Measurements from ENCODE around the gene ZNF337.
"Not testable (repeated sequence)": the region's sequence is repeated elsewhere in the genome, so short reads cannot be mapped to it uniquely, and the experiment has no call there.

Gene ZNF337

GRCh38 chr20:25696371-25697131 lies at the start of gene ZNF337:
Gene ZNF337 (minus strand): TSS chr20:25696853. CDS start chr20:25686417, 10,436 bp downstream.
- peak; percentile 93 to 96 for DNase-seq

- DNase-seq: no peak
Measured at GRCh38 chr20:25745738-25746137, 49.1 kb upstream of the ZNF337 start.

GRCh38 chr20:25745100-25745499 lies 48.4 kb upstream of the ZNF337 start:
- DNase-seq: no peak

- no peak for DNase-seq
Measured at GRCh38 chr20:25744261-25744660, 47.6 kb upstream of the ZNF337 start.

GRCh38 chr20:25741088-25741487 lies 44.4 kb upstream of the ZNF337 start:
- DNase-seq: no peak

GRCh38 chr20:25739615-25740320 lies 43.1 kb upstream of the ZNF337 start:
- no peak for DNase-seq

GRCh38 chr20:25738198-25738597 lies 41.5 kb upstream of the ZNF337 start:
- no peak for DNase-seq

- no peak for DNase-seq
Measured at GRCh38 chr20:25733903-25734302, 37.2 kb upstream of the ZNF337 start.

GRCh38 chr20:25730862-25731261 lies 34.2 kb upstream of the ZNF337 start:
- DNase-seq: no peak

- no peak for DNase-seq
Measured at GRCh38 chr20:25726357-25726756, 29.7 kb upstream of the ZNF337 start.

GRCh38 chr20:25725639-25726038 lies 29.0 kb upstream of the ZNF337 start:
- no peak for DNase-seq

- DNase-seq: no peak
Measured at GRCh38 chr20:25723975-25724374, 27.3 kb upstream of the ZNF337 start.

GRCh38 chr20:25720285-25720684 lies 23.6 kb upstream of the ZNF337 start:
- no peak for DNase-seq

- DNase-seq: not testable (repeated sequence)
Measured at GRCh38 chr20:25718896-25719809, 22.5 kb upstream of the ZNF337 start.

- no peak for DNase-seq
Measured at GRCh38 chr20:25707695-25708094, 11.0 kb upstream of the ZNF337 start.

- DNase-seq: no peak
Measured at GRCh38 chr20:25706793-25707192, 10.1 kb upstream of the ZNF337 start.

GRCh38 chr20:25705830-25706351 lies 9.2 kb upstream of the ZNF337 start:
- DNase-seq: no peak

- not testable (repeated sequence) for DNase-seq
Measured at GRCh38 chr20:25704303-25704702, 7.7 kb upstream of the ZNF337 start.

- DNase-seq: not testable (repeated sequence)
Measured at GRCh38 chr20:25700835-25701234, 4.2 kb upstream of the ZNF337 start.

GRCh38 chr20:25699914-25700313 lies 3.3 kb upstream of the ZNF337 start:
- no peak for DNase-seq

- DNase-seq: no peak
Measured at GRCh38 chr20:25697132-25697446, 436 bp upstream of the ZNF337 start.

GRCh38 chr20:25695532-25696370 lies 902 bp downstream of the ZNF337 start:
- peak; percentile 7 for DNase-seq

All from inflammatory macrophage treated with lipopolysaccharide for 1 hour (primary cell).